Heart left ventricle (tissue), 16 donors: ENCODE data around the gene TMEM259. TPM values are rescaled to one million over a fixed set of nuclear protein-coding genes. Genes with fewer than 3 reads are reported as not detected.

ENCODE experiments used
- ATAC-seq, 4 donors: fragments of 200-7000 bp; cut with Tn5 transposase; one replicate each; pipeline ENCODE4 v1.9.1; 2020 to 2022; ENCODE audit warnings: moderate library complexity in 4 of 4, mild to moderate bottlenecking in 3 of 4, moderate number of reproducible peaks in 1 of 4
- DNase-seq, 5 donors: peaks; one replicate each; pipeline ENCODE4 v3.0.0-alpha.2; 2020
- H3K27ac ChIP-seq, 12 donors: fragments of 200-600 bp; sonication (generic) in 4 of 12; one replicate each; pipeline versions ENCODE4 v1.5.0 to v1.8.0; 2016 to 2022; ENCODE audit warnings: mild to moderate bottlenecking in 2 of 12
- H3K27me3 ChIP-seq, 9 donors: fragments of 200-600 bp; sonication (generic) in 2 of 9; one replicate each; pipeline versions ENCODE4 v1.5.1 to v1.8.0; 2016 to 2022; ENCODE audit warnings: mild to moderate bottlenecking in 3 of 9
- H3K36me3 ChIP-seq, 9 donors: fragments of 200-600 bp; sonication (generic) in 2 of 9; one replicate each; pipeline versions ENCODE4 v1.5.0 to v1.8.0; 2018 to 2022; ENCODE audit warnings: mild to moderate bottlenecking in 2 of 9
- H3K4me1 ChIP-seq, 12 donors: fragments of 200-600 bp; sonication (generic) in 4 of 12; one replicate each; pipeline versions ENCODE4 v1.5.0 to v1.8.0; 2016 to 2022; ENCODE audit warnings: mild to moderate bottlenecking in 3 of 12
- H3K4me3 ChIP-seq, 12 donors: fragments of 200-600 bp; sonication (generic) in 4 of 12; one replicate each; pipeline versions ENCODE4 v1.5.0 to v1.8.0; 2017 to 2022; ENCODE audit warnings: mild to moderate bottlenecking in 9 of 12, moderate library complexity in 4 of 12
- H3K9me3 ChIP-seq, 12 donors: fragments of 200-600 bp; sonication (generic) in 4 of 12; one replicate each; pipeline versions ENCODE4 v1.5.0 to v1.8.0; 2016 to 2022; ENCODE audit warnings: mild to moderate bottlenecking in 1 of 12
- POLR2A ChIP-seq, 2 donors: fragments of 450-650 bp; IDR thresholded peaks; one replicate each; pipeline ENCODE4 v1.6.1; 2017; ENCODE audit warnings: antibody characterized with exemption in 2 of 2, mild to moderate bottlenecking in 2 of 2, moderate library complexity in 2 of 2
- WGBS, 4 donors: extraction: QIAGEN DNeasy Blood & Tissue Kit in 2 of 4; methylation state at CpG; one replicate each; pipeline versions ENCODE4 v1.1.5 to v1.1.7; 2013 to 2018; 5-methylcytosine and 5-hydroxymethylcytosine counted together
- intact Hi-C, 10 donors: fragments of 100-400 bp; cut with DNase I; formaldehyde crosslinking; loops; one replicate each; pipeline versions ENCODE4 v1.11.1 to v1.14.2; 2022
- polyA plus RNA-seq, 2 donors: library from polyadenylated mRNA; stranded (reverse); fragments of 200-250 nt; gene quantifications; one replicate each; pipeline ENCODE4 v1.2.3, GENCODE V29; 2013
- total RNA-seq, 9 donors: library from RNA; depleted of rRNA in 2 of 9; stranded (reverse); fragments of >200 nt in 2 of 9; fragmentation: NEBNext Ultra II Directional in 3 of 9; extraction: Animal tissue kit (Norgen Biotek cat#: 25700) in 3 of 9; gene quantifications; one replicate each; pipeline versions ENCODE4 v1.1.0 to v1.2.4, GENCODE V29; 2016 to 2023
- TF ChIP-seq, protein P1 (sequence below), 12 donors: fragments of 200-600 bp; sonication (generic) in 4 of 12; IDR thresholded peaks; one replicate each; pipeline versions ENCODE4 v1.5.0 to v1.8.0; 2018 to 2022; ENCODE audit warnings: antibody characterized with exemption in 12 of 12, mild to moderate bottlenecking in 5 of 12
- donor health status: ischemic (EF 13 %, LVEDD 7.1; RV severe dilation, severe dysfunction).
- donor health status: healthy with polysubstance abuse.
- donor health status: DM: no; HTN: yes; CAD: no.
- donor health status: DM: no; HTN: no; CAD: no.
- donor health status: ischemic (EF 25% LVEDD 6.9; RV normal size, moderate dysfunction).
- donor health status: ischemic (EF 25% LVEDD 5.7; RV mildly dilated, moderate dysfunction).
- donor health status: healthy.
- donor health status: DM: yes; HTN: yes; CAD: no.
- donor health status: ischemic (EF 35%, LVEDD 5.7; RV mildly dilated, moderate dysfunction).
- donor health status: nonischemic (EF 11% LVEDD 7.7; RV severe dilation, severe dysfunction).
- donor health status: DM: yes; HTN: yes; CAD: no.
- donor health status: PGD.
- donor health status: ischemic (EF 29% LVEDD 5.4; RV normal size, mild dysfunction).
- donor health status: nonischemic (EF 23%, LVEDD 6.1; RV moderate dilation, normal function).

The TMEM259 gene
- total and polyA plus RNA-seq, 11 donors: 95.1 to 189 (median 113) TPM

DNA sequence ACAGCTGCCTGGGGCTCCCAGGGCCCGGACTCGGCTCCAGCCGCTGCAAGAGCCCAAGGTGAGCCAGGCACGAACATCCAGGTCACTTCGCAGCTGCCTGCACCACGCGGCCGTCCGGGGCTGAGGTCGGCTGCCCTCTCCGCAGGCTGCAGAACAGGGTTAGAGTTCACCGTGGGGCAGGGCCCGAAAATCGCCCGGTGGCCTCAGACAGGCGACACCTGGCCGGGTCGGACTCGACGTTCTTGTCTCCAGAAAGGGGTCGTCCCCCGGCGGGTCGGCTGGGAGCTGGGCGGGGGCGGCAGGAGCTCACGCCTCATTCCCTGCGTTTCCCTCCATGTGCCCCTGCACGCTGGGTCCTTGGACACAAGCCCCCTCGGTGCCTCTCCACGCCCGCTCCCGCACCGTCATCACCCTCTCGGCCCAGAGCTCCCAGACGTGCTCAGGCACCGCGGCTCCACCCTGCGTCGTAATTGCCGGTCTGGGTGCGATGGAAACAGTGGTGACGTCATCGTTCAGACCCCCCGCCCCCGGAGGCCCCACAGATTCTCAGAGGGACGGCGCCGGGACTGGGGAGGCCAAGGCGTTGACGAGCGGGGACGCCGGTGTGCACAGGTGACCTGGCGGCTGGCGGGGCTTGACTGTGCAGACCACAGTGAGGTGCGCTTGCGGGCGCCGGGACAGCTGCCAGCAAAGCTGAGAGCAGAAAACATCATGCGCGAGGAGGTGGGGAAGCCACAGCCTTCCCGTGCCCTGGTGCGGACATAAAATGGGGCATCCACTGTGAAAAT, 24.7 kb downstream of the TMEM259 start:
- Histone ChIP-seq H3K4me1 (peaks cover 0 to 27% (median 9%) of the 10 kb centered on the region in 12 donors), H3K36me3 (peaks cover 0 to 28% (median 4%) of the 10 kb centered on the region in 9 donors), H3K27ac (no peak overlapping the region), H3K4me3 (no peak overlapping the region), H3K27me3 (peaks cover 27 to 64% (median 50%) of the 10 kb centered on the region in 9 donors), H3K9me3 (no peaks in the 10 kb centered on the region)
- DNase-seq (no peak), ATAC-seq (peak in 1 of 4 donors; percentile 17)
- WGBS, 4 donors: 6 to 15% (median 12%) methylated on average over 36 to 64 of the region's 64 CpGs
- TF ChIP-seq, protein P1, sequence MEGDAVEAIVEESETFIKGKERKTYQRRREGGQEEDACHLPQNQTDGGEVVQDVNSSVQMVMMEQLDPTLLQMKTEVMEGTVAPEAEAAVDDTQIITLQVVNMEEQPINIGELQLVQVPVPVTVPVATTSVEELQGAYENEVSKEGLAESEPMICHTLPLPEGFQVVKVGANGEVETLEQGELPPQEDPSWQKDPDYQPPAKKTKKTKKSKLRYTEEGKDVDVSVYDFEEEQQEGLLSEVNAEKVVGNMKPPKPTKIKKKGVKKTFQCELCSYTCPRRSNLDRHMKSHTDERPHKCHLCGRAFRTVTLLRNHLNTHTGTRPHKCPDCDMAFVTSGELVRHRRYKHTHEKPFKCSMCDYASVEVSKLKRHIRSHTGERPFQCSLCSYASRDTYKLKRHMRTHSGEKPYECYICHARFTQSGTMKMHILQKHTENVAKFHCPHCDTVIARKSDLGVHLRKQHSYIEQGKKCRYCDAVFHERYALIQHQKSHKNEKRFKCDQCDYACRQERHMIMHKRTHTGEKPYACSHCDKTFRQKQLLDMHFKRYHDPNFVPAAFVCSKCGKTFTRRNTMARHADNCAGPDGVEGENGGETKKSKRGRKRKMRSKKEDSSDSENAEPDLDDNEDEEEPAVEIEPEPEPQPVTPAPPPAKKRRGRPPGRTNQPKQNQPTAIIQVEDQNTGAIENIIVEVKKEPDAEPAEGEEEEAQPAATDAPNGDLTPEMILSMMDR (IDR thresholded peaks at IDR 0.05): no peak
- no peak for TF ChIP-seq POLR2A (IDR thresholded peaks at IDR 0.05)
- intact Hi-C loops: no loop called here

DNA sequence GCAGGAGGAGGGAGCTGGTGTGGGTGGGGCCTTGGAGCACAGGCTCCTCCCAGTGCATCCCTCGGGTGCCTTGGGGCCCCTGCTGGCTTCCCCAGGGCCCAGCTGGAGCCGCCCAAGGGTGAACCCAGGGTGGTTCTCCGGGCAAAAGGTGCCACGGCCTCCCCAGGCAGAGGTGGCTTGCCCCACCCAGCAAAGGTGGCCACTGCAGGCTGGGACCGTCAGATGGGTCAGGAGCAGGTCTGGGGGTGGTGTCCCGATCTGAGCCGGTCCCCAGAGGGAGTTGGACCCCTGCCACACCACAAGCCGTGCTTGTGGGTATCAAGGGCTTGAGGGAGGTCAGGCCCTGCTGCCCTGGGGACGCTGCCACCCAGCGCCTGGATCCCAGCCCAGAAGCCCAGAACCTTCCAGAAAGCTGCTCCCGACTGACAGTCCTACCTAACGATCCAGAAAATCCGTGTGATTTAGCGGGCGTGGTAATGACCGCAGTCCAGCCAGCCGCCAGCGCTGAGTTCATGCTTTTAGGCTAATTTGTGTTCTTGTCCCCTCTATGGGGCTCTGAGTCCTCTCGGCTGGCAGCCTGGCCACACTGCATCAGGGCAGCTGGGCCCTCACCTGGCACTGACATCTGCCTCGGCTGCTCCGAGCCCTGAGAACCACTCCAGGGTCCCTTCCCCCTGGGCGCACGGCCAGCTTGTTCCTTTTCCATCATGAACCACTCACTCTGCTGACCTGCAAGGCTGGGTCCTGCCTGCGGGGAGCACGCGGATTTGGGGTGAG, 25.7 kb downstream of the TMEM259 start:
- ATAC-seq (no peak), DNase-seq (no peak)
- H3K4me1 ChIP-seq: peaks cover 0 to 17% (median 6%) of the 10 kb centered on the region in 12 donors
- no peak for TF ChIP-seq POLR2A (IDR thresholded peaks at IDR 0.05)
- TF ChIP-seq, protein P1 (IDR thresholded peaks at IDR 0.05): no peak
- H3K27ac ChIP-seq: no peak overlapping the region
- intact Hi-C loops: no loop called here
- no peaks in the 10 kb centered on the region for H3K9me3 ChIP-seq
- peaks cover 20 to 55% (median 44%) of the 10 kb centered on the region in 9 donors for H3K27me3 ChIP-seq
- 69 to 84% (median 79%) methylated on average over 18 to 26 of the region's 26 CpGs for WGBS, 4 donors
- H3K36me3 ChIP-seq: peaks cover 0 to 35% (median 9%) of the 10 kb centered on the region in 9 donors
- H3K4me3 ChIP-seq: no peak overlapping the region

DNA sequence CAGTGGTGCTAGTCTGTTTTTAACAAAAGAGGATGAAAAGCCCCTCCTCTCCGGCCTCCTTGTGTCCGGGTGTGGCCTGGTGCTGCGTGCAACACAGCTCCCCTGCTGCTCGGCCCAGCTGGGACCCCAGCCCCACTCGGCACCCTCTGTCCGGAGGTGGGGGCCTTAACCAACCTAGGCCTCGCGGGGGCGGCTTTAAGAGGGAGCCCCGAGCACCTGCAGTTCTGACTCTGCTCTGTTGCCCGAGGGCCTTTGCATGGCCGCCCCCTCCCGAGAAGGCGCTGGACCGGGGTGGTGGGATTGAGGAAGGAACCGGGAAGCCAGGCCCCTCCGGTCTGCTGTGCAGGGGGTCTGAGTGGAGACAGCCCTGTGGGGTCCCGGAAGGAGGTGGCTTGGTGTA, 26.4 kb downstream of the TMEM259 start:
- H3K27me3 ChIP-seq: peaks cover 15 to 48% (median 37%) of the 10 kb centered on the region in 9 donors
- no peak overlapping the region for H3K4me3 ChIP-seq
- no peaks in the 10 kb centered on the region for H3K9me3 ChIP-seq
- no peak for ATAC-seq
- H3K36me3 ChIP-seq: peaks cover 0 to 43% (median 14%) of the 10 kb centered on the region in 9 donors
- no peak for DNase-seq
- no peak overlapping the region for H3K27ac ChIP-seq
- WGBS, 4 donors: 93 to 96% (median 95%) methylated on average over 16 to 18 of the region's 18 CpGs
- intact Hi-C loops: no loop called here
- TF ChIP-seq, protein P1 (IDR thresholded peaks at IDR 0.05): no peak
- TF ChIP-seq POLR2A (IDR thresholded peaks at IDR 0.05): no peak
- H3K4me1 ChIP-seq: peaks cover 0 to 14% (median 6%) of the 10 kb centered on the region in 12 donors

DNA sequence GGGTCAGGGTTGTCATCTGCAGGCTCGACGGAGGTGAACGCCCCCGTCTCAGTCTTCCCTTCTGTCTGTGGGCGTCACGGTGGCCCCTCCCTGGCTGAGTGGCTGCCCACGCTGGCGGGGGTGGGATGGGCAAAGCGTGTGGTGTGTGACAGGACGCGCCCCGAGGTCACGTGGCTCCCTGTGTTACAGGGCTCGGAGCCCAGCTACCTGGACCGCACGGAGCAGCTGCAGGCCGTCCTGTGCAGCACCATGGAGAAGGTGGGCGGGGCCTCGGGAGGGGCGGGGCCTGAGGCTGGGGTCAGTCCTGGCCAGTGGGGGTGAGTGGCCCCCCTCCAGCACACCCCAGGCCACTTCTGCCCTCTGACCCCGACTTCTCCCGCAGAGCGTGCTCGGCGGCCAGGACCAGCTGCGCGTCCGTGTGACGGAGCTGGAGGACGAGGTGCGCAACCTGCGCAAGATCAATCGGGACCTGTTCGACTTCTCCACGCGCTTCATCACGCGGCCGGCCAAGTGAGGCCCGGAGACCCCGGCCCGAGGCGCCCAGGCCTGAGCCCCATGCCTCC, 27.0 kb downstream of the TMEM259 start:
- Histone ChIP-seq H3K9me3 (no peaks in the 10 kb centered on the region), H3K27me3 (peaks cover 10 to 42% (median 31%) of the 10 kb centered on the region in 9 donors), H3K36me3 (peaks cover 0 to 46% (median 14%) of the 10 kb centered on the region in 9 donors), H3K4me1 (peaks cover 0 to 14% (median 6%) of the 10 kb centered on the region in 12 donors), H3K27ac (no peak overlapping the region), H3K4me3 (no peak overlapping the region)
- ATAC-seq (no peak), DNase-seq (no peak)
- intact Hi-C loops: no loop called here
- WGBS, 4 donors: 90 to 93% (median 92%) methylated on average over 38 to 43 of the region's 43 CpGs
- TF ChIP-seq, protein P1 (IDR thresholded peaks at IDR 0.05): no peak
- no peak for TF ChIP-seq POLR2A (IDR thresholded peaks at IDR 0.05)
